IPS DF 19.7 (cell line): Measurements from ENCODE around the gene CD6.

Source experiments
- DNase-seq: peaks from one replicate; pipeline ENCODE4 v3.0.0-alpha.2; 2013; ENCODE audit warnings: low read depth, low spot score

Gene CD6

DNA sequence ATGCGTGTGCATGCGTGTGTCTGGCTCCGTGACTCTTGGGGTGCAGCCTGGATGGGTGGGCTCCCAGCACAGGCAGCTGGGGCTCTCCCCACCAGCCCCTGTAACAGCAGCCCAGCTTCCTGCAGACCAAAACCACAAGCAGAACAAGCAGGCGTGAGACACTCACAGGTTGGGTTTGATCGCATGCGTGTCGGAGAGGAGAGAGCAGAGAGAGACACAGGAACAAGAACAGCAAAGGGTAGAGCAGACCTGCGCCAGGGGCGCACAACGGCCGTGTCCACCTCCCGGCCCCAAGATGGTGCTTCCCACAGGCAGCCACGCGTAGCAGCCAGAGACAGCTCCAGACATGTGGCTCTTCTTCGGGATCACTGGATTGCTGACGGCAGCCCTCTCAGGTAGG lies at the start of gene CD6:
CD6 (plus strand) TSS at position 161 of the 400 bp plus-strand sequence; CDS start at position 347, 186 bp downstream.
- DNase-seq = no peak

DNA sequence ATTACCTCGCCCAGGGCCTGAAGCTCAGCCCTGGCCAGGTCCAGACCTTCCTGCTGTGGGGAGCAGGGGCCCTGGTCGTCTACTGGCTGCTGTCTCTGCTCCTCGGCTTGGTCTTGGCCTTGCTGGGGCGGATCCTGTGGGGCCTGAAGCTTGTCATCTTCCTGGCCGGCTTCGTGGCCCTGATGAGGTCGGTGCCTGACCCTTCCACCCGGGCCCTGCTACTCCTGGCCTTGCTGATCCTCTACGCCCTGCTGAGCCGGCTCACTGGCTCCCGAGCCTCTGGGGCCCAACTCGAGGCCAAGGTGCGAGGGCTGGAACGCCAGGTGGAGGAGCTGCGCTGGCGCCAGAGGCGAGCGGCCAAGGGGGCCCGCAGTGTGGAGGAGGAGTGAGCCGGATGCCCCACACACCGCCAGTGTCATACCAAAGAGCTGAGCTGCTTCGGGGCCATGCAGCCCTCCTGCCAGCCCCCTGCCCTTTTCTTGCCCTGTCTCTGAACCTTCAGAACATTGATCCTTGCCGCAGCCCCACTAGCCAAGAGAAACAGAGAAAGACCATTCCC lies 49.6 kb upstream of the CD6 start:
- DNase-seq = no peak

DNA sequence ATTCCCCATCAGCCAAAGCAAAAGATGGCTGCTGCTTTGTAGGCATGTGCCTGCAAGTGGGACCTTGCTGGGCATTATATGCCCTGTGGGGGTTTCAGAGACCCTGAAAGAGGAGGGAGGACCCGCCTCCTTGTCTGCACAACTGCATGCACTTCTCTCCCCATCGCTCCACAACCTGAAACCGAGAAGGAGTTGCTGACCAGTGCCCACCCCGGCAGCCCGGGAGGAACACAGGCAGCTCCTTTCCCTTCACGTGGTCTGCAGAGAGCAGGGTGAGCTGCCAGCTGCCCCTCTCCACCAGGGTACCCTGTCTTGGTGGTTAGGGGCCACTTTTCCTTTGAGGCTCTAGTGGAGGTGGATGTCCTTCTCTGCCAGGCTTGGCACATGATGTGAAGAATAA lies 48.6 kb upstream of the CD6 start:
- no peak for DNase-seq

- DNase-seq = no peak
Observed at GRCh38 chr11:60923326-60923725, 48.2 kb upstream of the CD6 start.

DNA sequence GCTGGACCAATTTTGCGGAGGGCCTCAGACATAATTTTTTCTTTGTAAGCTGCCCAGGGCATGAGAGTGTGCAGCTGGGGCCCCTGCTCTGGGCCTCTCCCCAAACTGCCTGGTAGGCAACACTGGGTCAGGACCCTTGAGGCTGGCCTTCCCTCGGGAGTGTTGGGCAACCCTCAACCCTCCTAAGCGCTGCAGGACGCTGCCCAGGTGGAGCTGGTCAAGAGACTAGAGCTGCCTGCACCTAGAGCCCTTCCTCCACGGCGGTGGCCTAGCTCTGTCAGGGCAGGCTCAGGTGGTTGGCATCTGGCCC lies 47.7 kb upstream of the CD6 start:
- no peak for DNase-seq

DNA sequence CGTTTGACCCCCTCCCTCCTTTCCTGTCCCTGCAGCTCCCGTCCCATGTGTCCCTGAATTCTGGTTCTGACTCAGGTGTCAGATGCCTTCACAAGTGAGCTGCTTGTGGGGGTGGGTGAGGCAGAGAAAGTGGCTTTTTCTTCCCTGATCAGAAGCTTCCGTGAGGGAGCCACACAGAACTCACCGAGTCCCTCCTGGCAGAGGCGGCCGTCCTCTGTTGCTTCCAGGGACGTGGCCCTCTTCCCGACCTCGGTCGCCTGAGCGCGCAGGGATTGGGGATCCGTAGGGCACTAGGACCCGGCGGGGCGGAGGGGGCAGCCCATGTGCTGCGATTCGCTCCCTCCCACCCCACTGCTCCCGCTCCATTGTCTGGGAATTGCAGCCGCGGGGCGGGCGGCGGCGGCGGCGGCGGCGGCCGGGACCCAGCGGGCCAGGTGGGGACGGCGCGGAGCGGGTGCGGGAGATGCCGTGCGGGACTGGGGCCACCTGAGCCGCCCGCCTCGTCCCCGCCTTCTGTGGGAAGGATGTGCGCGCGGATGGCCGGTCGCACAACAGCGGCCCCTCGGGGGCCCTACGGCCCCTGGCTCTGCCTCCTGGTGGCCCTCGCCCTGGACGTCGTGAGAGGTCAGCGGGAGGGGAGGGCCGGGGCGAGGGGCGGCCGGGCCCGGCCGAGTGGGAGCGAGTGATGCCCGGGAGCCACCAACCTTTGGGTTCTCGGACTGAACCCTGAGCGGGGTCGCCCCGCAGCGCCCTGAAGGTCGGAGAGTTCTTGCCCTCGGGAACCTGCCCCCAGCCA lies 47.2 kb upstream of the CD6 start, which contains the start of gene TMEM132A:
TMEM132A (plus strand) TSS at position 351 of the 796 bp plus-strand sequence; CDS start at position 525, 174 bp downstream.
- DNase-seq = no peak

DNA sequence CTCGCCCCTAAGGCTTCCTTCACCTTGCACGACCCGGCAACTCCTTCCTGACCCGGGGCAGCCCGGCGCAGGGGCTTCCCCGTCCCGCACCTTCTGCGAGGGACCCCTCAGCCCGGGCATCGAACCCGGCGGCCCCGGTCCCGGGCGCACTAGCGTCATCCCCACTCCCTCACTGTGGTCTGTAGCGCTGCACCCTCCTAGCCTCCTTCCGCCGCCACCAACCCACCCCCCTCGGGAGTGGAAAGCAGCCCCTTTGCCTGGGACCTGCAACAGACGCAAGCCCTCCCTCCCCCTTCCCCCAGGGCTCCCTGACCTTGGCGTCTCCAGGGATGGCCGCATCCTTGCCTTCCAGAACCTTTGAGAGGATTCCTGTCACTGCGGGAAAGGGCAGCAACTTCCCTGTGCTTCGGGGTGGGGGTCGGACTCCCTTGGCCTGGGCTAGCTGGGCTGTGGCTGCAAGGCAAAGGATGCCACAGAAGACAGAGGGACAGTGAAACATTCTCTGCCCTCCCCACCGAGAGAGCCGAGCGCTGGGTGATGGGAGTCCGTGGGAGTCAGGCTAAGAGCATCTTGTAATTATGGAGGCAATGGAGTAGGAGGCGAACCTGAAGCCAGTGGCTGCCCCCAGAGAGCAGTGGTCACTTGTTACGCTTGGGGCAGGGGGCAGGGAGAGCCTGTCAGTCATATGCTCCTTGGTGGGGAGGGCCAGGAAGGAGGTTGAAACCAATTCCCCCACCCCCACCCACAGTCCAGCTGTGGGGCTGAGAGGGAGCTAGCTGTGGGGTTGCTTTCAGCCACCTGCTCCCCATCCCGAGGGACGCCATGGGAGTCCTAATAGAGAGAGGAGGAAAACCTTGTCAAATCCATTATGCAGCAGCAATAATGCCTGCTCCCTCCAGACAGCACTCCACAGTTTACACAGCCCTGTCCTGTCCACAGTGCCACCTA lies 46.3 kb upstream of the CD6 start:
- DNase-seq = no peak

GRCh38 chr11:60925868-60926267 lies 45.6 kb upstream of the CD6 start:
- no peak for DNase-seq

DNA sequence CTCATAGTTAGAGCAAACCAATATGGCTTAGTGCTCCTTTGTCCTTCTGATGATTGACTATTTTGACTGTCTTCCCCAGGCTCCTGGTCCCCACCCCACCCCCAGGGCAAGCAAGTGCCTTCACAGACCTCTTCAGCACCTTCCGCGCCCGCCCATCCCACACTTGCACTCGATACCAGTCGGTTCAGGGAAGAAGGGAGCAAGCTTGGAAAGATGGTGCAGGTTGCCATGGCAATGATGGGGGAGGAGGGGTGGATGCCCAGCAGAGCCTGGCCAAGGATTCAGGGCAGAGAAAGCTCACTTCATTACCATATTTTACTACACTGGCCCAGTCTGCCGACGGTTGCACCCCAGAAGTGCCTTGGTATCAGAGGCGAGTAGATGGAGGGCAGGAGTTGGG lies 45.0 kb upstream of the CD6 start:
- DNase-seq = no peak

DNA sequence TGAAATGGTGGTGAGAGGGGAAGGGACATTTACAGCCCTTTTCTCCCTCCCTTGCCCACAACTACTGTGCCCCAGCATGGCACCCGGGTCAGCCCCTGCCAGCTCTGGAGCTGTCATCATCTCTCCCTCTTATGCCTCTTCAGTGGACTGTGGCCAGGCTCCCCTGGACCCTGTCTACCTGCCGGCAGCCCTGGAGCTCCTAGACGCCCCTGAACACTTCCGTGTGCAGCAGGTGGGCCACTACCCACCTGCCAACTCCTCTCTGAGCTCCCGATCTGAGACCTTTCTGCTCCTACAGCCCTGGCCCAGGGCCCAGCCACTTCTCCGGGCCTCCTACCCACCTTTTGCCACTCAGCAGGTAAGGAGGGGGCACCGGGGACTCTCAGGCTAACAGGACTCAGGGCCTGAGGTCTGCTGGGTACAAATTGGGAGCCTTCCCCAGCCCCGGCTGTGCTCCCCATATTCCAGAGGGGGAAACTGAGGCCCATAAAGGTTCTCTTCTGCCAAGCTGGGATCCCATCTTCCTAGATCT lies 44.4 kb upstream of the CD6 start:
- no peak for DNase-seq

DNA sequence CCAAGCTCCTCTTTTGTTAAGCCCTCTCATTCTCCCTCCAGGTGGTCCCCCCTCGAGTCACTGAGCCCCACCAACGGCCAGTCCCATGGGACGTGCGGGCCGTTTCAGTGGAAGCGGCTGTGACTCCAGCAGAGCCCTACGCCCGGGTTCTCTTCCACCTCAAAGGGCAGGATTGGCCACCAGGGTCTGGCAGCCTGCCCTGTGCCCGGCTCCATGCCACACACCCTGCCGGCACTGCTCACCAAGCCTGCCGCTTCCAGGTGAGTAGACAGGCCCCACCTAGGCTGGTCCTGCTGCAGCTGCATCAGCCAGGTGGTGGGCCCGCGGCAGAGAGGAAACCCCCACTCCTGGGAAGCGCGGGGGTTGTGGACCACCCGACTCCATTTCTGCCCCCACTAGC lies 43.9 kb upstream of the CD6 start:
- DNase-seq = no peak

GRCh38 chr11:60928563-60929001 lies 42.9 kb upstream of the CD6 start:
- no peak for DNase-seq

- DNase-seq = no peak
Observed at GRCh38 chr11:60929764-60930163, 41.7 kb upstream of the CD6 start.

DNA sequence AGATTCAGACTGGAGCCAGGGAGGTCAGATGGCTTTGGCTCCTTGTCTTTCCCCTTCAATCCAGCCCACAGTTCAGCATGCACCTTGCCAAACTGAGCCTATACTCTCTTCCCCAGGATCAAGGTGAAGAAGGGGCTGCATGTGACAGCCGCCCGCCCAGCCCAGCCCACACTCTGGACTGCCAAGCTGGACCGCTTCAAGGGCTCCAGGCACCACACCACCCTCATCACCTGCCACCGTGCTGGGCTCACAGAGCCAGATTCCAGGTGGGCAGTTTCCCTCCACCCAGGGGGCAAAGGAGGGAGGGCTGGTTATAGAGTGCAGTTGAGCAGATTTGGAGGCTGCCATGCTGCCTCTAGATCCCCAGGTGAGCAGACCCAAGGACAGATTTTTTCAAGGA lies 41.1 kb upstream of the CD6 start:
- no peak for DNase-seq

DNA sequence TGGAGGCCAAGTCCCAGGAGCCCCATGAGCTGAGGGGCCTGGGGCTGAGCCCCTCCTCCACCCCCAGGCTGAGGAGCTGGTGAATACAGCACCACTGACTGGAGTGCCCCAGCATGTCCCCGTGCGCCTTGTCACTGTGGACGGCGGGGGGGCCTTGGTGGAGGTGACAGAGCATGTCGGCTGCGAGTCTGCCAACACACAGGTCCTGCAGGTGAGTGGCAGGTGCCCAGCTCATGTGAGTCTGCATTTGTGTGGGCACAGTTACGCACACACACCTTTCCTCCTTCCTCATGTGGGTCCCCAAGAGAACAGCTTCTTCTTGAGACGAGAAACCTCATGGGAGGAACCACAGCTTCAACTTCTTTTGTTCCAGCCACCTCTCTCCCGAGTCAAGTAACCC lies 39.6 kb upstream of the CD6 start:
- DNase-seq = no peak

DNA sequence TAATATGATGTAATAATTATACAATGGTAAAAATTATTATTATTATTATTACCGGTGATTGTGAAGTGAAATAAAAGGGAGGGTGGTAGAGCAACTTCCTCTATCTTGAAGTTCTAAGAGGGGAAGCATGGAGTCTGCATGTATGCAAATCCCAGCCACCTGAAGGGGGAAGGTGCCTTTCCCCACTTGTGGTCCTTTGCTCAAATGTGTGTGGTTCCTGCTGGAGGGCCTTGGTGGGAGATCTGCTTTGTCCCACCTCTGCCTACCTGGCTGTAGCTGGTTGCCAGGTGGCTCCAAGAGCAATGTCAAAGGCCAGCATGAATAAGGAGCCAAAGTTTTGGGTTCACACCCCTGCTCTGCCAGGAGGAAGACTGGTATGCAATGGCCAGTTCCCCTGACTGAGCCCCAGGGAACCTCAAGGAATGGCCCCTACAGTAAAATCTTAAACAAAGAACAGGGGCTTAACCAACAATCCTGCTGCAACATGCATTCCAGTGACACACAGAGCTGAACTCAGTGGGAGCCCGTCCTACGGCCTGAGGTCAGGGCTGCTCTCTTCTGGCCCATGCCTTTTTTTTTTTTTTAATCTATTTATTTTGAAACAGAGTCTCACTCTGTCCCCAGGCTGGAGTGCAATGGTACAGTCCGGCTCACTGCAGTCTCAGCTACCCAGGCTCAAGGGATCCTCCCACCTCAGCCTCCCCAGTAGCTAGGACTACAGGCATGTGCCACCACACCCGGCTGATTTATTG lies 38.7 kb upstream of the CD6 start:
- no peak for DNase-seq

DNA sequence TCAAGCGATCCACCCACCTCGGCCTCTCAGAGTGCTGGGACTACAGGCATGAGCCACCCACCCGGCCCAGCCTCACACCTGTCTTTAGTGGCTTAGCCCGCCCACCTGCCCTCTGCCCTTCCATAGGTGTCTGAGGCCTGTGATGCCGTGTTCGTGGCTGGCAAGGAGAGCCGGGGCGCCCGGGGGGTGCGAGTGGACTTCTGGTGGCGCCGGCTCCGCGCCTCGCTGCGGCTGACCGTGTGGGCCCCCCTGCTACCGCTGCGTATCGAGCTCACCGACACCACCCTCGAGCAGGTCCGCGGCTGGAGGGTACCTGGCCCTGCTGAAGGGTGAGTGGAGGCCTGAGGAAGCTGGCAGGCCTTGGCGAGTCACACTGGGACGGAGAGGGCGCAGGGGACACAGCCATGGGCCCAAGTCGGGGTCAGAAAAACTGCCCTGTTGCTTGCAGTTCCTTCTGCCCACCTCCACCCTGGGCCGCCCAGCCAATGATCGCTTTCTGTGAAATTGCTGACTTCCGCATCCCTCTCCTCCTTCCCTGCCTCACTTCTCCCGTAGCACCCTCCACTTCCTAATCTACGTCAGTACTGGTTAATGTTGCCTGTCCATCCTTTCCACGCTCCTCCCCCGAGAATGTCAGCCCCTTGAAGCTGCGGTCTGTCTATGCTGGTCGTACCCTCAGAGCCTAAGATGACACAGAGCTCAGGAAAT lies 37.9 kb upstream of the CD6 start:
- no peak for DNase-seq

DNA sequence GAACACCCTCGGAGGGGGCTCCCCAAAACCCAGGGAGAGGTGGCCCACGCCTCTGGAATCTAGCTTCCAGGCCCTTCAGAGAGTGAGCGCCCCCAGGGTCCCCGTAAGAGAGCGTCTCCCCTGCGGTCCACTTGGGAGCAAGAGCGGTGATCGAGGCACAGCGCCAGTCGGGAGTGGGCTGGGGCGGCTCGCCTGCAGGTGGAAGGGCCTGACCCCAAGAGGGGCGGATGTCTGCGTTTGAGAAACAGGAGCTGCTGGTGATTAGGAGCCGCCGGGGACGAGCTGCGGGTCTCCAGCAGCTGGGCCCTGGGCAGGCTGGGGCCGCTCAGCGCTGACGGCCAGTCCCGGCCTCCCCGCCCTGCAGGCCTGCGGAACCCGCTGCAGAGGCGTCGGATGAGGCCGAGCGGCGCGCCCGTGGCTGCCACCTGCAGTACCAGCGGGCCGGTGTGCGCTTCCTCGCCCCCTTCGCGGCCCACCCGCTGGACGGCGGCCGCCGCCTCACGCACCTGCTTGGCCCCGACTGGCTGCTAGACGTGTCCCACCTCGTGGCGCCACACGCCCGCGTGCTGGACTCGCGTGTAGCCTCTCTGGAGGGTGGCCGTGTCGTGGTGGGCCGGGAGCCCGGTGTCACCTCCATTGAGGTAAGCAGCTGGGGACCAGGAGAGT lies 37.2 kb upstream of the CD6 start:
- no peak for DNase-seq

DNA sequence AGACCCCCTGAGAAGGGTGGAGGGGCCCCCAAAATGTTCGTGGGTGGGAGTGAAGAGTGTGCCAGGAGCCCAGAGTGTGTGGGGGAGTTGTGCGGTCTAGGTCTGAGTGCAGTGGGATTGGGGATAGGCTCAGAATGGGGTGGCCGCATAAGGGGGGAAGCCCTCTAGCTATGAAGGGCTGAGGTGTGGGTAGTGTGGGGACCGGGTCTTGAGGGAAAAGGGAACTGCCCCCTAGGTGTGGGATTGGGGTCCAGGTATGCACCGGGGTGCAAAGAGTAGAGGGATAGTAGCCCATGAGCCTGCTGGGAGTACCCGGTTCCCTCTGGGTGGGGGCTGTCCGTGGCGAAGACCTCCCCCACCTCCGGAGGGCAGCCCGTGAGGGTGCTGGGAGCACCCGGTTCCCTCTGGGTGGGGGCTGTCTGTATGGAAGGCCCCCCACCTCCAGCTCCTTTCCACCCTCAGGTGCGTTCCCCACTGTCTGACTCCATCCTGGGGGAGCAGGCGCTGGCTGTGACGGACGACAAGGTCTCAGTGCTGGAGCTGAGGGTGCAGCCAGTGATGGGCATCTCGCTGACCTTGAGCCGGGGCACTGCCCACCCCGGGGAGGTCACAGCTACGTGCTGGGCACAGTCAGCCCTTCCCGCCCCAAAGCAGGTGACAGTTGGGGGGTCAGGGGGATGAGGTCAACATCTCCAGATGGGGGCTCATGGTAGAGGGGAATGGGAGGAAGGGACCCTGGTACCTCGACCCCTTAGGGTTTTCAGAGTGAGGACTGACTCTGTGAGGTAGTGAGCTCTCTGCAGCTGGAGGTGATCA lies 36.5 kb upstream of the CD6 start:
- no peak for DNase-seq
